HG03439 (cell line): ENCODE results near the gene CHSY3.
"Not testable (repeated sequence)": the region's sequence is repeated elsewhere in the genome, so short reads cannot be mapped to it uniquely, and the experiment has no call there.

Experiments
- ATAC-seq: cut with Tn5 transposase; IDR thresholded peaks from one replicate; pipeline ENCODE4 v1.9.1; 2021; ENCODE audit warnings: mild to moderate bottlenecking, moderate library complexity; ENCODE audit not compliant: unreplicated experiment

Gene CHSY3

DNA sequence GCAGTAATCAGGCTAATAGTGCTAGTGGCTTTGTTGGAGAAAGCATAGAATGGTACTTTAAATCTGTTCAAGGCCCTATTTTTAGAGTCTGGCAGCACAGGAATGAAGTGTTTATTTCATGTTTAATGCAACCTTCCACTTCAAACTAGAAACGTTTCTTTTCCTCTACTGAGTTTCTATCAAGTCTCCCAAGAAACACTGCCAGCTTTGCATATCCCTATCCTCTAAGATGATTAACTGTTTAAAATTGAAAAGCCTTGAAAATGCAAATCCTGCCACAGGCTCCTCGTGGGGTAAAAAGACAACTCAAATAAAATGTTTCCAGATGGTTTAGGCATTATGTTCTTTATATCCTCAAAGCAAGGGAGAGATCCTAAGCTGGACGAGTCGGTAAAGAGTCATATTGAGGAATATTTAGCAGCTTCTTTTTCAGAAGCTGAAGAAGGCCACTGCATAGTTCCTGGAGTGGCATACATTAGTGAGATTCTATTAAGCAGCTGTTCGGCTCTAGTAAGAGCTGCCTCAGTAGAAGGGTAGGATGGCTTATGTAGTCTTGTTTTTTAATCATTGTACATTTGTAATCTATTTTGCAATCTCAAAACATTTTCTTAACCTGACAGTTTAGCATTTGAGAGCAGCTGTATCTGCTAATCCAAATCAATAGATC lies 251.2 kb downstream of the CHSY3 start:
- ATAC-seq, result no peak

DNA sequence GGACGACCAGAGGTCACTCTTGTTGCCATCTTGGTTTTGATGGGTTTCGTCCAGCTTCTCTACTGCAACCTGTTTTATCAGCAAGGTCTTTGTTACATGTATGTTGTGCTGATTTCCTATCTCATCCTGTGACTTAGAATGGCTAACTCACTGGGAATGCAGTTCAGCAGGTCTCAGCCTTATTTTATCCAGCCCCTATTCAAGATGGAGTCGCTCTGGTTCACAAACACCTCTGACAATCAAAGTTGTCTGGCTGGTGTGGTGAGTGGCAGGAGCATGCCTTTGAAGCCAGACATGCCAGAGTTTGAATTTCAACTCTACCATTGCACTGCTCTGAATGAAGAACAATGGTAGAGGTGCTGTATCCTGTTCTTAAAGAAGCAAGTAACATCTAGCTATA lies 253.8 kb downstream of the CHSY3 start:
- ATAC-seq, result no peak

DNA sequence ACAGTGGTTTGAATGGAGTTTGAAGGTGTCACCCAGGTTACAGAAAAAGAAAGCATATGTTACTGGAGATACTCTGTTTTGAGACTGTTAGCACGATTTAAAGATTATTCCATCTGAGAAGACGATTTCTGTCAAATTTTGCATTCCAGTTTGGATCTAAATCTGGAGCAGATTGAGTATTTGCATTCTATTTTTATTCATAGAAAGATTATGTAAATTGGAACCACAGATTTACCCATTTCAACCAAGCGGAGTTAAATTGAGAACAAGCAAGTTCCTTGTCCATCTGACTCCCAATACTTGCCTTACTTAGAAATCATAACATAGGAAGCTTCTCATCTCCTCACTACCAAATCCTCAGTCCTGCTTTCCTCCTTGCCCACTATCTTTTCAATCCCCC lies 255.7 kb downstream of the CHSY3 start:
- no peak for ATAC-seq

DNA sequence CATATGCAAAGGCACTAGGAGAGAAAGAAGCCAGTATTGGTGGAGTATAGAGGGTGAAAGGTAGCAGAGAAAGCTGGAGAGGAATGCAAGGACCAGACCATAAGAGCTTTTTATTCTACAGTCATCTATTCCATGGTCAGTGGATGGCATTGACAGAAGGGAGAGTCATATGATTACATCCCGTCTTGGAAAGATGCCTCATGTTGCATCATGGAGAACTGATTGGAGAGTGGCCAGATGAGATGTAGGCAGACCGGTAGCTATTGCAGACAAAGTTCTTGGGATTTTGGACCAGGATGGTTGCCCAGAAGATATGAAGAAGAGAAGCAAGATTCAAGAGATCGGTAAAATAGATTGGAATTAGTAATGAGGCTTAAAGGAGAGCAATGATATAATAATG lies 260.7 kb downstream of the CHSY3 start:
- ATAC-seq, result no peak

DNA sequence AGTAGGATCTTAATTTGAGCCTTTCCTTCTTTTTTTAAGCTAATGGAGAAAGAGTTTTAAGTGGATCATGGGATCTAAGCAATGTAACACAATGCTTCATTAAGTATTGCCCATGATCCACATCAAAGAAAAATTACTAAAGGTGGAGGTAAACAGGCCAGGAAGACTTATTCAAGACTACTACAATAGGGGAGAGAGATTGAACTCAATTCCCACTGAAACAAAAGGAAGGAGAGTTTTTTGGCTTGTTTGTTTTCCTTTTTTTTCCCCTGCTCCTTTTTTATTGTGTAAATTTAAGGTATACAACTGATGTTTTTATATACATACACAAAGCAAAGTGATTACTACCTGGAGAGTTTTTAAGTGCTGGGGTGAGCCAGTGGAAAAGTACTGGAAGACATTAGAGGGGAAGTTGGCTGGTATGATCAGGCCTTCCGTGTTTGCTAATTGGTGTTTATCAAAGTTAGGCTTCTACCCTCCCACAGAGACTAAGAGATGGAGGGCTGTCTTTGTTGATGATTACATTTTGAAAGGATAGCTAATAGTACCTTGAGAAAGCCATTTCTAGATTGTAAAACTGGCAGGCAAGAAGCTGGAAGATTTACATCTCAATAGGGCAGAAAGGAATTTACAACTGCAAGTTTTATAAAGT lies 262.7 kb downstream of the CHSY3 start:
- ATAC-seq, result no peak

DNA sequence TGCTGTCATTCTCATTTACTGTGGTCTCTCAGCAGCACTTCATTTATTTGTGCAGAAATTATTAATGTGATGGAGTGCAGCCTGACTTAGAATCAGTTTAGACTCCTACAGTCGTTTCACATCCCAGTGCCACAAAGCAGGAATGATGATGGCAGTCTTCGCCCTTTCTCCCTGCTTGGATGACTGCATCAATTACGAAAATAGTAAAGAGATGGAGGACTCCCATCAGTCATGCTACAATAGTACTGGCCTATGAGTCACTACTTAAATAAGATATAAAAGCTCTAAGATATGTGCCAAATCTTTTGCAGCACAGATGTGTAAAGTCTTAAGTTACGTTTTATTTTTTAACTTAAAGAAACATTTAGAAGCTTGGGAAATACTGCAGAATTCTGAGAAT lies 263.9 kb downstream of the CHSY3 start:
- ATAC-seq, result no peak

DNA sequence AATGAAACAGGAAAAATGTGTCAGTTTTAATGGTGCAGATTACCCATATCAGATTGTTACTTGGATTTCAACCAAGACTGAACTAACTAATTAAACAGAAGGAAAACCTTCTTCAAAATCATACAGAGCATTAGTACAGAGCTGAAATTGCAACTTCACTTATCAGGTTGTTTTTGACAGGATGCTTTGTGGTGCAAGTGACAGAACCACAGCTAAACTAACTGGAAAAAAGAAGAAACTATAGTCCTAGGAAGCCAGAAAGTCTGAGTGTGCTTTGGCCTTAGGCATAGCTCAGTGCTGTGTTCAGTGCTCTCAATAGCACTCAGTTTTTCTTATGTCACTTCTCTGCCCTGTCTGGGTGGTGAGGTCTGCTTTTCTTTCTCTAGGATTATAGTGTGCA lies 267.4 kb downstream of the CHSY3 start:
- no peak for ATAC-seq

DNA sequence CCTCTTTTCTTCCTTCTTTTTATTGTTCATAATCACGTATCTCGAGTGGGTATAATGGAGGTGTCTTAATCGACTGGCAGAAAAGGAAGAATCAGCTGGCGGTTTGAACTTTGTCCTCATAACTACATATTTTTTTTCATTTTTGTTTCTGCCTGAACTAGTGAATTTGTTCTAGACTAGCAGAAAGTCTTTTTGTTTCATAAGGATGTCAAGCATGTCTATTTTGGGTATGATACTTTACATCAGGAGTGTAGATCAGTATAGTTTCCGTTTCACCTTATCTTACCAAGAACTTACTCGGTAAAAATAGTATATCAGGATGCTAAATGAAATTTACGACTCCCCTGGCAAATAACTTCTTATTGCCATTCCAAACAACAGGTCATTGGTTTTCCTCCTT lies 278.9 kb downstream of the CHSY3 start:
- ATAC-seq, result no peak

DNA sequence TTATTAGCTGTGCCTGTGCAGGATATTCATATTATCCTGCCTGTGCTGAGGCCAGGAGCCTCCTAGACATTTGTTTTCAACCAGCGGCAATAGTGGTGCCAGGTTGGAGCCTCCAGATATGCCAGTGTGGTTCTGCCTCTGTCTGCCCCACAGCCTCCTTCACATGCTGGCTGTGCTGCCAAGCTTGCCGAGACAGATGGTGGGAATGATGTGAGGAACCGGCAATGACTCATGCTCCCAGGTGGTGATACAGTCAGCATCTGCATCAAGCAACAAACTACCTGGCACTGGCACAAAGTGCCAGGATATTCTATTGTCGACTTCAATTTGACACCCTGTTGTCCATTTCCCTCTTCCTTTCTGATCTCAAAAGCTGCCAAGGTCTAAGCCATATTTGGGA lies 285.7 kb downstream of the CHSY3 start:
- ATAC-seq, result no peak

DNA sequence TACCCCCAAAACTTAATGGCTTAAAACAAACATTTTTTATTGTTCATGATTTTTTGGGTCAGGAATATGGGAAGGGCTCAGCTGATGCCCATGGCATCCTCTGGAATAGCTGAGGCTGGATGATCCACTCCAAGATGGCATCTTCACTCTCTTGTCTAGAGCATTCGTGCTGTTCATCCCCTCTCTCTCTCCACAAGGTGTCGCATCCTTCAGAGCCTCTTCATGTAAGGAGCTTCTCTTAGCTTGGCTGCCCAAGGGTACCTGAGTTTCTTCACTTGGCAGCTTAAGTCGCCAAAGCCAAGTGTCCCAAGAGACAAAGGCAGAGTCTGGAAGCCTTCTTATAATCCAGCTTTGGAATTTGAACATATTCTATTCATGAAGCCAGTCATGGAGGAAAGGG lies 294.7 kb downstream of the CHSY3 start:
- ATAC-seq, result no peak

DNA sequence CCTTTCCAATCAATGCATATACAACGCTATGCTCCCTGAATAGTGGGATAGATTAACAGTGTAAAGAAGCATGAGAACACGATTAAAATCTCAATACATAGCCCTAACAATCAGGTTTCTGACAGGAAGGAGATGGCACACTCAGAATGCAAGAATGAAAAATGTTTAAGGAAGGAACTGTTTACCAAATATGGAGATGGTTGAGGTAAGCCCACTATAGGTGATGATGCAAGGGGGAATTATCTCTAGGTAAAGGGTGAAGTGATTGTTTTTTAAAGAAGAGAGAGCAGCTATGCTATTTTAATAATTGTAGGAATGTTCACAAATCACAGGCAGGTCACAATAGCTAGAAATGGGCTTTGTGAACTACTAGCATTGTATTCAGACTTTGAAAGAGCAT lies 302.4 kb downstream of the CHSY3 start:
- no peak for ATAC-seq

DNA sequence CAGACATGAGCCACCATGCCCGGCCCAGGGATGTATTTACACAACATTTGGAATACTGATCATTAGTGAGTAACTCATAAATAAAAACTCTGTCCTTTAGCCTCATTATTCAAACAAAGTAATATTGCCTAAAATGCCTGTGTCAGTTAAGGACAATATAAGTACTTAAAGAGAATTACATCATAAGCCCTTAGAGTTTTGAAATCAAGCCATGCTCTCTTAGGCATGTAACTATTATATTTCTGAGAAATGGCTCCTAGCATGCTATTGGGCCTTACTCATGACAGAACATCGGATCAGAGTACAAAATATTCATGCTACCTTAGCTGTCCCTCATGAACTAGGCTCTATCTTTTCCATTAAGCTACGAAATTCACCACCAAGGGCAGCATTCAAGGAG lies 309.3 kb downstream of the CHSY3 start:
- ATAC-seq, result no peak

DNA sequence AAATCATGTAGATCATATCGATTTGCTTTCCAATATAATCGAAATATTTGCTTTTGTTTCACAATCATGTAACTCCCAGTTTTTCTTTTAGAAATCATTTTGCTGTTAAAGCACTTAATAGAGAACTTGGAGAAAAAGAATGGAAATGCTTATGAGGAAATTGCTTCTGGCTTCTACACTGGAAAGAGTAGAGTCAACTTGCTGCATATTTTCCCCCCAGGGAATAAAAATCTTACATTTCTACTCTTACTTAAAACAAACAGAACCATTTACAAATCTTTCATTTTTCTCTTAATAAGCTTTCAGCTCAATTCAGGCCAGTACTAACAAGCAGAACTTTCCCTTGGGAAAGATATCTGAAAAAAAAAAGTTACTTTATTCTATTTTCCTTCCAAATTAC lies 312.0 kb downstream of the CHSY3 start:
- ATAC-seq, result no peak

DNA sequence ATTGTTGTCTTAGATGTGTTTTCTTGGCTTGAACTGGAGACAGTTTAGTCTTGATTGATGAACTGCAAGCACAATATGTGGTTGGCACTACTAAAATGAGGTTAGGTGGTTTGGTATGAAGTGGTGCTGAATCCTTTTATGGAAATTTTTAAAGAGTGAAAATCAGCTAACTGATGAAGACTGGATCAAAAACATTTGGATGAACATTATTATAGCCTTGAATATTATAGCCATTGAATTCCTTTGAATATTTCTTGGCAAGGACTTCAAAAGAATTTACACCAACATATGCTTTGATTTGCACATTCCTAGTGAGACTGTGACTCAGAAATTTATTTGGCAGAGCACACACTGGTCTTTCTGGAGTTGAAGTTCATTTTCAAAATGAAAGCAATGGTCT lies 318.3 kb downstream of the CHSY3 start:
- ATAC-seq, result no peak

DNA sequence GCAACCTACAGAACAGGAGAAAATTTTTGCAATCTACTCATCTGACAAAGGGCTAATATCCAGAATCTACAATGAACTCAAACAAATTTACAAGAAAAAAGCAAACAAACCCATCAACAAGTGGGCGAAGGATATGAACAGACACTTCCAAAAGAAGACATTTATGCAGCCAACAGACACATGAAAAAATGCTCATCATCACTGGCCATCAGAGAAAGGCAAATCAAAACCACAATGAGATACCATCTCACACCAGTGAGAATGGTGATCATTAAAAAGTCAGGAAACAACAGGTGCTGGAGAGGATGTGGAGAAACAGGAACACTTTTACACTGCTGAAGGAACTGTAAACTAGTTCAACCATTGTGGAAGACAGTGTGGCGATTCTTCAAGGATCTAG lies 322.3 kb downstream of the CHSY3 start:
- ATAC-seq, result not testable (repeated sequence)

DNA sequence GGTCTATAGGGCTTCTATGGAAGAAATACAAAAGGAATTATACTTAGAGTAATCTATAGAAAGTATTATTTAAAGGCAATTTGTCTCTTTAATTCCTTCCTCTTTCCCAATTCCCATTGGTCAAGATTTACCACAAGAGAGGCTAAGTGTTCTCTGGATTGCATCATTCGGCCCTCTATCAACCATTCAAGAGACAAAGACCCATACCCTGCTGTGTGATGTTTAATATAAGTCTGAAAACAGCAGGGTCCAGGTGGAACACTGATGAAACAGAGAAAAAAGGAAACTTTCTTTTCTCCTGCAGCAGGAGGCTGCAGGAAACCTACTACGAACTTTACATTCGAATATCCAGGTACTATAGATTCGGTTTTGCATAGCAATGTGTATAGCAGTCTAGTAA lies 323.4 kb downstream of the CHSY3 start:
- no peak for ATAC-seq

DNA sequence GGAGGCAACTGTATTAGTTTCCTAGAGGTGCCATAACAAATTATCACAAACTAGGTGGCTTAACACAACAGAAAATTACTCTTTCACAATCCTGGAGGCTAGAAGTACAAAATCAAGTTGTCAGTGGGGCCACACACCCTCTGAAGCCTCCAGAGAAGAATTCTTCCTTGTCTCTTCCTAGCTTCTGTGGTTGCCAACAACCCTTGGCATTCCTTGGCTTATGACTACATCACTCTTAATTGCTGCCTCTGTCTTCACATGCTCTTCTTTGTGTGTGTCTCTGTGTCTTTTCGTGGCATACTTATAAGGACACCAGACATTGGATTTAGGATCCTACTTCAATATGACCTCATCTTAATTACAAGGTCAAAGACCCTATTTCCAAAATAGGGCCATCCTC lies 327.5 kb downstream of the CHSY3 start:
- ATAC-seq, result no peak

DNA sequence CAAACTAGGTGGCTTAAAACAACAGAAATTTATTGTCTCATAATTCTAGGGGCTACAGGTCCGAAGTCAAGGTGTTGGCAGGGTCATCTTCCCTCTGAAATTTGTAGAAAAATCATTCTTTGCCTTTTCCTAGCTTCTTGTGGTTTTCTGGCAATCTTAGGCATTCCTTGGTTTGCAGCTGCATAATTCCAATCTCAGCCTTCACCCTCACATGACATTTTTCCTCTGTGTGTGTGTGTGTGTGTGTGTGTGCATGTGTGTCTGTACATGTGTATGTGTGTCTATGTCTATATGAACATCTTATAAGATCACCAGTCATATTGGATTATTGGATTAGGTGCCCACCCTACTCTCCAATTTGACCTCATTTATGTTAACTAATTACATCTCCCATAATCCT lies 330.6 kb downstream of the CHSY3 start:
- ATAC-seq, result no peak
